Renal pelvis (tissue), 4 donors: ENCODE measurements around the gene SEPTIN8. TPM values are rescaled to one million over a fixed set of nuclear protein-coding genes. Genes with fewer than 3 reads are reported as not detected.

Experiments
- DNase-seq: peaks from one replicate; pipeline ENCODE4 v3.0.0-alpha.2; 2013
- polyA plus RNA-seq, 3 donors: library from polyadenylated mRNA; unstranded; fragments of 120-200 nt; gene quantifications; one replicate each; pipeline ENCODE4 v1.2.1, GENCODE V29; 2013; ENCODE audit not compliant: insufficient read length in 3 of 3

The SEPTIN8 gene
- polyA plus RNA-seq, 3 donors, result 79.1 to 87.7 (median 84.1) TPM

DNA sequence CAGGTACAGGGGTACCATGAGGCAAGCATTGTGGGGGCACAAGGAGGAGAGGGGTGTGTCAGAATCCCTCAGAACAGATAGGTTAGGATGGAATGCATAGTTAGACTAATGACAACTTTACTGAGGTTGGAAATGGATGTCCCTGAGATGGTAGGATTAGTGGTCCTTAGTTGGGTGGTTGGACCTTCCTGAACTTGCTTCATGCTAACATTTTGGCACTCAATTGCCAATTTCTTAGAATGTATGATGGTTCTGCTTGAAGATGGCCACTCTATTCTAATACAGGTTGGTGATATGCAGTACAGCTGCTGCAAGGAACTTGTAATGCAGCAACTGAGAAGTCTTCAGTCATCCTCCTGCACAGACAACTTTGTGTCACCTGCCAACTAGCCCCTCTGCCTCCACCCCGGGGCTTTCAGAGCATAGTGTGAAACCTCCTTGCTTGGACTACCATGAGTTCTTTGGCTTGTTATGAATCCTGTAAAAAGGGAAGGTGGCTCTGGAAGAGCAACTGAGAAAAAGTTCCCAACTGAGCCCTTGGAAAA, 24.4 kb downstream of the SEPTIN8 start:
- no peak for DNase-seq

DNA sequence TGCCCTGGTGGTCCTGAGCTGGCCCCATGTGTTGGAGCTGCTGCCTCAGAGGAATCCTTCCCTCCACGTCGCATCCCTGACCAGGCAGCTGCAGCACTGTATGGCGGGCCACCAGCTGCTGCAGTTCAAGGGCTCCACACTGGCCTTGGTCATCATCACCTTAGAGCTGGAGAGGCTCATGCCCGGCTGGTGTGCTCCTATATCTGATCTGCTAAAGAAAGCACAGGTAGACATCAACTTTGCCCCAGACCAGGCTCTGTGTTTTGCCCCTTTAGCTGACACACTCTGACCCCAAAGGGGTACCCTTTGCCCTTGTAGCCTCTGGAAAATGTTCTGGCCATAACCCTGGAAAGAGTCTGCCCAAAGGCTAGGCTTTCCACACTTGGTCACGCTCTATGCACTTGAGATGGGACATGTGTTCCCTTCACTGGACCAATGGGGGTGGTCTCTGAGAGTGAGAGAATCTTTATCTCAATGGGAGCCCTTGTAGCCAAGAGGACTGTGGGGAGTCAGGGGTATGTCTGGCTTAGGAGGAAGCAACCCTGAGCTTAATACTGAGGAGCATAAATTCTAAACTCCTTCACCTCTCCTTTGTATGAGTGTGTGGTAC, 25.0 kb downstream of the SEPTIN8 start:
- DNase-seq, result no peak

GRCh38 chr5:132751444-132751843, 25.6 kb downstream of the SEPTIN8 start:
- DNase-seq, result no peak

GRCh38 chr5:132750471-132751230, 26.4 kb downstream of the SEPTIN8 start:
- no peak for DNase-seq

- no peak for DNase-seq
These were observed 27.5 kb downstream of the SEPTIN8 start for GRCh38 chr5:132749506-132749905.

GRCh38 chr5:132748522-132749000, 28.5 kb downstream of the SEPTIN8 start:
- DNase-seq, result no peak

DNA sequence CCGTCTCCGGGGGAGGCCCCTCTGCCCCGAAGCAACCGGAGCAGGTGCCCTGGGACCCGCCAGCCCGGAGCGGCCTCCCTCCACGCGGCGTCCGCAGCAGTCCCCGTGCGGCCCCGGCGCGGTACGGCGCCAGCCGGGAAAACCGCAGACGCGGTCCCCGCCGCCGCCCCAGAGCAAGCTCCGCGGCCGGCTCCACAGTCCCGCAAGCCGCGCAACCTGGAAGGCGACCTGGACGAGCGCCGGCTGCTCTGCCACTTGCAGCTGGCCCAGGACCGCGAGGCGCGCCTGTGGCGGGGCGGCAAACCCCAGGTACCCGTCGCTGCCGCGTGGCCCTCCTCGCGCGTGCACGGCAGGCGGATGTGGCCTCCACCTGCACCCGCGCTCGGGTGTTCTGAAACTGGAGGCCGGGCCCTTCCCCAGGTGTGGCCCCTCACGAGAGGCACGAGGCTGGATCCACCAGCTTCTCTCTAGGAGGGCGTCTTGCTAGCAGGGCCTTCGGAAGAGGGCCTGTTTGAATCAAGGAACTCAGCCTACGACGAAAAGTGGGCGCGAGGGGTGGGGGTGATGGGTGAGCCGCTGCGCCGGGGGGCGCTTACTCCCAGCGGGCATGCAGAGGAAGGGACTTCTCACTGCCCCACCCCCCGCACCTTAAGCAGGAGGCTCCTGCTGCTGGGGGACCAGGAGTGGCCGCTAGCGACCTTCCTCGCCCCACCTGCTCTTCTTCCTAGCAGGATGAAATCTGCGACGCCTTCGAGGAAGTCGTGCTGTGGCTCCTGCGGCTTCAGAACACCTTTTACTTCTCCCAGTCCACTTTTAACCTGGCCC, 29.2 kb downstream of the SEPTIN8 start:
- no peak for DNase-seq

DNA sequence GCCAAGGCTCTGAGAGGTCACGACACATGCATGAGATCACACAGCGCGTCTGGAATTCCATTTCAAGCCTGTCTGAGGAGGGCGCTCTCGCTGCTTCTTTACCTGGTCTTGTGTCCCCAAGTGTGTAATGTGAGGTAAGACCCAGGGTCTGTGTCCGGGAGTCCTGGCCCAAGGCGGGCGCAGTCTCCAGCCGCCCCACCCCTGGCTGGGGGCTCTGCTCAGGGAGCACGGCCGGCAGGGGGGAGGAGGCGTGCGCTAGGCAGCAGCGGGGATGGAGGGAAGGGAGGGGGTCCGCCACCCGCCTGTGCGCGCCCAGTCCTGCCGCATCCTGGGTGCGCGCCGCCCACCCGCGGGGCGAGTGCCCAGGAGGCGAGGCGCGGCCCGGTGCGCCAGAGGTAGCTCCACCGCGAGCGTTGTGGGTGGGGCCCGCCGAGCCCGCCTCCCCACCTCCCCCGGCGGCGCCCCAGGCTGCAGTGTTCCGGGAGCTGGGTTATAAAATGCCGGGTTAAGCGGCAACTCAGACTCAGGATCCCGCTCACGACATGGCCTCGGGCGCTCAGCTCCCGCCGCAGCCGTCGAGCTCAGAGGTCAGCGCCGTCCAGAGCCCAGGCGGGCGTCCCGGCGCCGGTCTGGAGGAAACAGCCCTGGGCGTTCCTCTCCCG, 30.0 kb downstream of the SEPTIN8 start, which contains the start of gene CCNI2:
Gene CCNI2 (plus strand): TSS at position 473 of the 662 bp plus-strand sequence. CDS start 70 bp downstream, at position 543.
- peak; percentile 66 for DNase-seq

- no peak for DNase-seq
These were observed 30.5 kb downstream of the SEPTIN8 start for GRCh38 chr5:132746592-132746953.

GRCh38 chr5:132744659-132745058, 32.4 kb downstream of the SEPTIN8 start:
- DNase-seq, result no peak

DNA sequence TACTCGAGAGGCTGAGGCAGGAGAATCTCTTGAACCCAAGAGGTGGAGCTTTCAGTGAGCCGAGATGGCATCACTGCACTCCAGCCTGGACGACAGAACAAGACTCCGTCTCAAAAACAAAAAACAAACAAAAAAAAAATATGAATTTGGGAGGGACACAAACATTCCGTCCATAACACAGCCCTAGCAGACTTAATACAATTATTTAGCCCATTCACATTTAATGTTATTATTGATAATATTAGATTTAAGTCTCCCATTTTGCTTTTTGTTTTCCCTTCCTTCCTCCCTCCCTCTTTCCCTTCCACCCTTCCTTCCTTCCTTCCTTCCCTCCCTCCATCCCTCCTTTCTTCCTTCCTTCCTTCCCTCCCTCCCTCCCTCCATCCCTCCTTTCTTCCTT, 34.4 kb downstream of the SEPTIN8 start:
- DNase-seq, result no peak

DNA sequence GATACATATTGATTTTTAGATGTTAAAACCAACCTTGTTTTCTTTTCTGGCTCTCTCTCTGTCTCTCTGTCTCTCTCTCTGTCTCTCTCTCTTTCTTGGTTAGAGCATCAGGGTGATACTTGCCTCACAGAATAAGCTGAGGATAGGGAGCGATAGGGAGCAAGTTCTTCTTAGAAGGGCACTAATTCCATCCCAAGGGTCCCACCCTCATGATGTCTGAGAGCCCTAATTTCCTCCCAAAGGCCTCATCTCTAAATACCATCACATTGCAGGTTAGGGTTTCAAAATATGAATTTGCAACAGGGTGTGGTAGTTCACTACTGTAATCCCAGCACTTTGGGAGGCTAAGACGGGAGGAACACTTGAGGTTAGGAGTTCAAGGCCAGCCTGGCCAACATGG, 34.9 kb downstream of the SEPTIN8 start:
- DNase-seq, result no peak

DNA sequence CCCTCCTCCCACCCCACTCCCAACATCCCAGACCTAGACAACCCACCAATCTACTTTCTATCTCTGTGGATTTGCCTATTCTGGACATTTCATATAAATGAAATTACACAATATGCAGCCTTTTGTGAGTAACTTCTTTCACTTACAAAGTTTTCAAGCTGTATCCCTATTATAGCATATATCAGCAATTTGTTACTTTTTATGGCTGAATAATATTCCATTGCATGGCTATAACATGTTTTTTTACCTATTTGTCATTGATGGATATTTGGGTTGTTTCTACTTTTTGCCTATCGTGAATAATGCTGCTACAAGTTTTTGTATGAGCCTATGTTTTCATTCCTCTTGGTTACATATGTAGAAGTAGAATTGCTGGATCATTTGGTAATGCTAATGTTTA, 37.8 kb downstream of the SEPTIN8 start:
- no peak for DNase-seq

DNA sequence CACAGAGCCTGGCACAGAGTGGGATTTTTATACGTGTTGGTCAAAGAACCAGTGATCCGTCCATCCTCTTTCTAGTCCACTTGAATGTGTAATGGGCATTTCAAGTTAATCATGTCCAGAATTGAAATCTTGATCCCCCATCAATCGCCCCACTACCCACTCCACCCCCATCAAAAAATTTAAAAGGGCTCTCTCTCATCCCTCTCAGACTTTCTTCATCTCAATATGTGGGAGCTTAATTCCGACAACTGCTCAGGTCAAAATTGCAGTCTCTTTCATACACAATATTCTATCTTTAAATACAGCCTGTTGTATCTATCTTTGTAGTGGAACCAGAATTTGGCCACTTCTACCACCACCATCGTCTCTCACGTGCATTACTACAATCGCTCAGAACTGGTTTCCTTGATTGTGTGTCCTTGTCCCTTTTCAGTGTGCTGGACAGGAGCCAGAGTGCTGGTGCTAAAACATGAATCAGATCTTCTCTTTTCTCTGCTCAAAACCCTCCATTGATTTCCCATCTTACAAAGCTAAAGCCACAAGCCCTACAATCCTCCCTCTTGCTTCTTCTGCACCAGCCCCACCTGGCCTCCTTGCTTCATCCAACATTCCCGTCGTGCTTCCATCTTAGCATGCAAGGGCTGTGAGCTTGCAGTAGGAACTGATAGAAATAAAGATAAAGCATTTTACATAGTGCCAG, 38.9 kb downstream of the SEPTIN8 start:
- no peak for DNase-seq

DNA sequence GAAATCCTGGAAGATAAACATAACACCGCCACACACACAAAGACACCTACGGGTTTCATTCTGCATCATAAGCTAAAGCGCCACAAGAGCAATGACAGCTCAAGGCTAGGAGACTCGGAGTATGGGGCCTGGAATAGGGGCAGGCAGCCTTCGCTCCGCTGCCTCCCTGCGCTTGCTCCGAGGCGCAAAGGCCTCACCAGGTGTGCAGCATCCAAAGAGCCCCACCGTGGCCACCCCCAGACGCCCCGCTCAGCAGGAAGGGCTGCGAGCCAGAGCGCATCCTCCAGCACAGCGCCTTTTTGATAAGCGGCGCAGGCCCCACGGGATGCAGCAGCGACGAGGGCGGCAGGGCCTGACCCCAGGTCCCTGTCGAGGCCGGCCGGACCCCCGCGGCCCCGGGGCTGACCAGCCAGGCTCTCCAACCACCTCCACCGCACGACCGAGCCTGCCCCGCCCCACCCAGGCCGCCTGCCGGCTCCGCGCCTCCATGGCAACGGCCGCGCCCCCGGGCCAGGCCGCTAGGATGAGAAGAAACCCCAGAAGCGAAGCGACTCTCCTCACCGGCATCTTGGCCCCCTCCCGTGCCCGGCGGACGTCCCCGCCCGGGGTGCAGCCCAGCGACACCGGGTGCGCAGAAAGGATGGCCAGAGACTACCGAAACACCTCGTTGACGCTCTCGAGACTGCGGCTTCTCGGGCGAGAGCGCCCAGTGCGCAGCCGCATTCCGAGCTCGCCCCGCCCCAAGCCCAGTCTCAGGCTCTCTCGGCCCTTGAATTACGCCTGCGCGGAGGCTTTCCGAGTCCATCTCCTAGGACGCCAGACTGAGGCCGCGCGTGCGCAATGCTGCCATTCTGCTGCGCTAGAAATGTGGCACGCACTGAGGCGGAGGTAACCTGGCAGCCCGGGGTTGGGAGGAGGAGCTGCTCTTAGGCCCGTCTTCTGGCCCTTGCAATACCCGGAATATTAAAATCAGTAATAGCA, 39.9 kb downstream of the SEPTIN8 start, which contains the start of gene KIF3A:
Gene KIF3A (minus strand): TSS at position 694 of the 981 bp plus-strand sequence. CDS start 127 bp downstream, at position 567.
- DNase-seq, result peak; percentile 92

DNA sequence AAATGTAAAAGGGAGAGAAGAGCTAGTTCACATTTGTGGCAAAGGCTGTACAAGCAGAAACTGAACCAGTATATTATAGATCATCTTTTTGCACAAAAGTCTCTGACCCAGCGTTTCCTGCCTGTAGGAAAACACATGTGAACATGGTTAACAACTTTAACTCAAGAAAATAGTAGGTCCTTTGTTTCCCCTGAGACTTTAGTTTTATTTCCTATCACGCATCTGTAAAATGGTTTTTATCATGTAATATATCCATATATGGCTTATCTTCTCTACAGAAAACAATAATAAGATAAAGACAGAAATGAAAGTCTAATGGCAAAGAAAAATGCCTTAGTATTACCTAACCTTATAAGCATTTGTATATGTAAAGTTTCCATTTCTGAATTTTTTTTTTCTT, 42.4 kb downstream of the SEPTIN8 start:
- DNase-seq, result no peak

- DNase-seq, result no peak
These were observed 43.4 kb downstream of the SEPTIN8 start for GRCh38 chr5:132733499-132734148.

DNA sequence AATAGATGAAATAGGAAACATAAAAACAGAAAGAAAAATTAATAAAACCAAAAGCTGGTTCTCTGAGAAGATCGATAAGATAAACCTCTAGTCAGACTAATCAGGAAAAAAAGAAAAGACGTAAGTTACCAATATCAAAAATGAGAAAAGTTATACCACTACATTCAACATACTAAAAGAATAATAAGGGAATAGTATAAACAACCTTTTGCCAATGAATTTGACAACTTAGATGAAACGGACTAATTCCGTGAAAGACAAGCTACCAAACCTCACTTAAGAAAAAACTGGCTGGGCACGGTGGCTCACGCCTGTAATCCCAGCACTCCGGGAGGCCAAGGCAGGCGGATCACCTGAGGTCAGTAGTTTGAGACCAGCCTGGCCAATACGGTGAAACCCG, 47.1 kb downstream of the SEPTIN8 start:
- no peak for DNase-seq

DNA sequence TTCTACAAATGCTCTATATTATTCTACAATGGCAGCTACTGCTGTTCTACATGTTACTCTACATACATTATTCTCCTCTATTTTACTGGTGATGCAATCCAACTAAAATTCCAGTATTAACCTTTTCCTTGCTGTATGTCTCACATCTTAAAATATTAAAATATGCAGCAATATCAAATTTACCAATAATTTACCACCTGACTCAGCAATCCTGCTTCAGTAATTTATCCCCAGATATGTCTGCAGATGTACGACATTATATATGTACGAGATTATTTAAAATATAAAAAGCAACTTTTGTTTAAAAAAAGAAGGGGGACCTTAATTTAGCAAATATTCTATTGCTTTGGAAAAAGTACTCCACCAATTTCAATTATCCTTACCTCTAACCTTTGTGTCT, 51.3 kb downstream of the SEPTIN8 start:
- DNase-seq, result no peak
